ENCODE measurements around the gene LVRN. TPM values are rescaled to one million over a fixed set of nuclear protein-coding genes. Genes with fewer than 3 reads are reported as not detected.

LVRN gene
- total and polyA plus RNA-seq, 8 donors = 0.08 to 0.61 (median 0.28) TPM; not detected in 1

DNA sequence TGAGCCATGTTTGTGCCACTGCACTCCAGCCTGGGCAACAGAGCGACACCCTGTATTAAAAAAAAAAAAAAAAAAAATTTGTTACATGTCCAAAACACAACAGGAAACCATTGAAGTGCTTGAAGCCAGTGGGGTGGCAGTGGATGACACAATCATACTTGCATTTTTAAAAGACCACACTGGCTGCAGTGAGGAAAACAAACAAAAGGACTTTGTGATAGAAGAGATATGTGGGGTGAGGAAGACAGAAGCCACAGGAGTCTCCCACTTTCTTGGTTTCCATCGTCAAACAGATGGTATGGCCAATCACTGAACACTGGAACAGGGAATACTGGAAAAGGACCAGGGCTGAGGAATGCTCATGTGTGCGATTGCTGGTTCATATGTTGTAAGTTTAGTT is 101.7 kb downstream of the LVRN start:
- intact Hi-C loops (cut with DNase I) = no loop called here
- DNase-seq = no peak
- H3K27ac ChIP-seq = no peak overlapping the region

GRCh38 chr5:116068028-116068632 is 105.9 kb downstream of the LVRN start:
- peak in 3 of 4 donors; percentile 68 to 71 (median 69) for ATAC-seq
- H3K4me1 ChIP-seq = peaks cover 0 to 3% (median 0%) of the 10 kb centered on the region in 3 donors
- peak in 1 of 6 donors; percentile 26 for DNase-seq
- intact Hi-C loops (cut with DNase I) = no loop called here
- H3K4me3 ChIP-seq = no peak overlapping the region
- no peak overlapping the region for H3K27ac ChIP-seq
- FAIRE-seq = peak; percentile 85
- no peaks in the 10 kb centered on the region for H3K9me3 ChIP-seq
- H3K36me3 ChIP-seq = no peaks in the 10 kb centered on the region
- TF ChIP-seq, protein P1, sequence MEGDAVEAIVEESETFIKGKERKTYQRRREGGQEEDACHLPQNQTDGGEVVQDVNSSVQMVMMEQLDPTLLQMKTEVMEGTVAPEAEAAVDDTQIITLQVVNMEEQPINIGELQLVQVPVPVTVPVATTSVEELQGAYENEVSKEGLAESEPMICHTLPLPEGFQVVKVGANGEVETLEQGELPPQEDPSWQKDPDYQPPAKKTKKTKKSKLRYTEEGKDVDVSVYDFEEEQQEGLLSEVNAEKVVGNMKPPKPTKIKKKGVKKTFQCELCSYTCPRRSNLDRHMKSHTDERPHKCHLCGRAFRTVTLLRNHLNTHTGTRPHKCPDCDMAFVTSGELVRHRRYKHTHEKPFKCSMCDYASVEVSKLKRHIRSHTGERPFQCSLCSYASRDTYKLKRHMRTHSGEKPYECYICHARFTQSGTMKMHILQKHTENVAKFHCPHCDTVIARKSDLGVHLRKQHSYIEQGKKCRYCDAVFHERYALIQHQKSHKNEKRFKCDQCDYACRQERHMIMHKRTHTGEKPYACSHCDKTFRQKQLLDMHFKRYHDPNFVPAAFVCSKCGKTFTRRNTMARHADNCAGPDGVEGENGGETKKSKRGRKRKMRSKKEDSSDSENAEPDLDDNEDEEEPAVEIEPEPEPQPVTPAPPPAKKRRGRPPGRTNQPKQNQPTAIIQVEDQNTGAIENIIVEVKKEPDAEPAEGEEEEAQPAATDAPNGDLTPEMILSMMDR (IDR thresholded peaks at IDR 0.05) = peak; percentile 60 to 82 (median 70)
- peaks cover 0 to 10% (median 3%) of the 10 kb centered on the region in 4 donors for H3K27me3 ChIP-seq
- 5 to 7% methylated on average over 4 of the region's 4 CpGs for WGBS, 2 donors

More for the DNA sequence above, 101.7 kb downstream of the LVRN start:
- 79 to 86% methylated on average over 3 of the region's 3 CpGs for WGBS, 2 donors
- Histone ChIP-seq H3K4me1 (peaks cover 0 to 3% (median 0%) of the 10 kb centered on the region in 3 donors), H3K36me3 (no peaks in the 10 kb centered on the region), H3K9me3 (no peaks in the 10 kb centered on the region), H3K27me3 (peaks cover 0 to 10% (median 3%) of the 10 kb centered on the region in 4 donors), H3K4me3 (no peak overlapping the region)
- ATAC-seq = no peak
- no peak for FAIRE-seq
- TF ChIP-seq, protein P1 (IDR thresholded peaks at IDR 0.05) = no peak

DNA sequence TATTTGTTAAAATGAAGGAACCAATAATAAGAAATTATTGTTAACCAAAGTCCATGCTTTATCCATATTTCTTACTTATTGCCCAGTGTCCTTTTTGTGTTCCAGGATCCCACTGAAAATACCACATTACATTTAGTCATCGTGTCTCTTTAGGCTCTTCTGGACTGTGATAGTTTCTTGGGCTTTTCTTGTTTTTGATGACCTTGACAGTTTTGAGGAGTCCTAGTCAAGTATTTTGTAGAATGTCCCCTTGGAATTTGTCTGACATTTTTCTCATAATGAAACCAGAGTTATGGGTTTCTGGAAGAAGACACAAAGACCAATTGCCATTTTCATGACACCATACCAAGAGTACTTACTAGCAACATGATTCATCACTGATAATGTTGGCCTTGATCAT is 108.9 kb downstream of the LVRN start:
- intact Hi-C loops (cut with DNase I) = no loop called here
- Histone ChIP-seq H3K27me3 (peaks cover 0 to 10% (median 2%) of the 10 kb centered on the region in 4 donors), H3K4me3 (no peak overlapping the region), H3K9me3 (no peaks in the 10 kb centered on the region), H3K4me1 (peaks cover 0 to 3% (median 0%) of the 10 kb centered on the region in 3 donors), H3K27ac (no peak overlapping the region), H3K36me3 (no peaks in the 10 kb centered on the region)
- TF ChIP-seq, protein P1 (IDR thresholded peaks at IDR 0.05) = no peak
- 80 to 83% methylated on average over 1 of the region's 1 CpG for WGBS, 2 donors
- ATAC-seq (no peak), DNase-seq (no peak), FAIRE-seq (no peak)

DNA sequence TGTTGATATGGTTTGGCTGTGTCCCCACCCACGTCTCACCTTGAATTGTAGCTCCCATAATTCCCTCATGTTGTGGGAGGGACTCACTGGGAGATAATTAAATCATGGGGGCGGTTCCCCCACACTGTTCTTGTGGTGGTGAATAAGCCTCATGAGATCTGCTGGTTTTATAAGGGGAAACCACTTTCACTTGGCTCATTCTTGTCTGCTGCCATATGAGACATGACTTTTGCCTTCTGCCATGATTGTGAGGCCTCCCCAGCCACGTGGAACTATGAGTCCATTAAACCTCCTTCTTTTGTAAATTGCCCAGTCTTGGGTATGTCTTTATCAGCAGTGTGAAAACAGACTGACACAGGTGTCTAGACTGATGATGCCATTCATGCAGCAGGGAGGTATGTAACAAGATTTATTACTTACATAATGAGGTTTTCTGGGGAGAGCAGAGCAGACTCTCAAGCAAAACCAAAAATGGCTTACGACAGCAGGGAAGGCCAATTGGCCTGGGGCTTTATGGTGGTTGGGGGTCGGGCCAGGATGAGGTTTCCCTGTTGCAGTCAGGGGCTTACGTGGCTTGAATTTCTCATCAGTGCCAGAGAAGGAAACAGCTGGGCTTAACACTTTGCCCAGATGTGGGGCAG is 113.0 kb downstream of the LVRN start:
- H3K4me1 ChIP-seq = no peaks in the 10 kb centered on the region
- no peaks in the 10 kb centered on the region for H3K27me3 ChIP-seq
- intact Hi-C loops (cut with DNase I) = no loop called here
- FAIRE-seq (no peak), DNase-seq (no peak), ATAC-seq (no peak)
- 61 to 64% methylated on average over 6 of the region's 6 CpGs for WGBS, 2 donors
- no peak overlapping the region for H3K27ac ChIP-seq
- TF ChIP-seq, protein P1 (IDR thresholded peaks at IDR 0.05) = no peak
- no peaks in the 10 kb centered on the region for H3K9me3 ChIP-seq
- H3K36me3 ChIP-seq = no peaks in the 10 kb centered on the region
- H3K4me3 ChIP-seq = no peak overlapping the region

GRCh38 chr5:116076496-116076895 is 114.2 kb downstream of the LVRN start:
- Histone ChIP-seq H3K4me1 (no peaks in the 10 kb centered on the region), H3K4me3 (no peak overlapping the region), H3K27me3 (no peaks in the 10 kb centered on the region), H3K27ac (no peak overlapping the region), H3K36me3 (no peaks in the 10 kb centered on the region), H3K9me3 (no peaks in the 10 kb centered on the region)
- no peak for DNase-seq
- 91 to 100% methylated on average over 1 of the region's 1 CpG for WGBS, 2 donors
- TF ChIP-seq, protein P1 (IDR thresholded peaks at IDR 0.05) = no peak
- FAIRE-seq = no peak
- intact Hi-C loops (cut with DNase I) = no loop called here
- ATAC-seq = peak in 2 of 4 donors; percentile 49 to 66
